HEK293T (cell line): ENCODE measurements around the gene SYTL2.

Experiments used
- CTCF ChIA-PET: fragments of 350-600 bp; formaldehyde crosslinking; extraction: SDS; loops from one replicate; lab custom pipeline; 2021; ENCODE audit warnings: antibody characterized with exemption, inconsistent platforms; lab: Yijun Ruan, JAX
- POLR2A ChIA-PET: fragments of 350-600 bp; formaldehyde crosslinking; extraction: SDS; loops from one replicate; lab custom pipeline; 2020; ENCODE audit warnings: antibody characterized with exemption, inconsistent platforms; lab: Yijun Ruan, JAX
- DNase-seq: peaks from one replicate; pipeline ENCODE4 v3.0.0; 2012; ENCODE audit warnings: mixed read lengths; ENCODE audit errors: extremely low spot score
- ARNT ChIP-seq: fragments of 450-650 bp; IDR thresholded peaks from 2 replicates; pipeline ENCODE4 v1.6.1; 2017; ENCODE audit warnings: mild to moderate bottlenecking
- BHLHE40 ChIP-seq: fragments of 450-650 bp; IDR thresholded peaks from 2 replicates; pipeline ENCODE4 v1.6.1; 2016; ENCODE audit warnings: mild to moderate bottlenecking, moderate library complexity, borderline replicate concordance
- CTBP1 ChIP-seq: fragments of 450-650 bp; IDR thresholded peaks from 2 replicates; pipeline ENCODE4 v1.6.1; 2016; ENCODE audit warnings: borderline replicate concordance
- ELF4 ChIP-seq: fragments of 450-650 bp; IDR thresholded peaks from 2 replicates; pipeline ENCODE4 v1.6.1; 2017; ENCODE audit warnings: antibody characterized with exemption
- FOXA1 ChIP-seq: fragments of 450-650 bp; IDR thresholded peaks from 2 replicates; pipeline ENCODE4 v1.6.1; 2016; ENCODE audit warnings: mild to moderate bottlenecking
- FOXK2 ChIP-seq: fragments of 450-650 bp; IDR thresholded peaks from 2 replicates; pipeline ENCODE4 v1.6.1; 2016; ENCODE audit warnings: mild to moderate bottlenecking
- FOXM1 ChIP-seq: fragments of 450-650 bp; IDR thresholded peaks from 2 replicates; pipeline ENCODE4 v1.6.1; 2017; ENCODE audit warnings: mild to moderate bottlenecking, borderline replicate concordance
- HDGF ChIP-seq: fragments of 450-650 bp; IDR thresholded peaks from 2 replicates; pipeline ENCODE4 v1.6.1; 2017; ENCODE audit warnings: antibody characterized with exemption, borderline replicate concordance
- L3MBTL2 ChIP-seq: fragments of 450-650 bp; conservative IDR thresholded peaks from 2 replicates; pipeline ENCODE4 v1.6.1; 2016; ENCODE audit warnings: mild to moderate bottlenecking
- LEF1 ChIP-seq: fragments of 450-650 bp; IDR thresholded peaks from 2 replicates; pipeline ENCODE4 v1.6.1; 2017; ENCODE audit warnings: mild to moderate bottlenecking, borderline replicate concordance
- NFRKB ChIP-seq: fragments of 450-650 bp; IDR thresholded peaks from 2 replicates; pipeline ENCODE4 v1.6.1; 2016; ENCODE audit warnings: mild to moderate bottlenecking, moderate library complexity
- PKNOX1 ChIP-seq: fragments of 450-650 bp; IDR thresholded peaks from 2 replicates; pipeline ENCODE4 v1.6.1; 2016
- SP1 ChIP-seq: fragments of 450-650 bp; IDR thresholded peaks from 2 replicates; pipeline ENCODE4 v1.6.1; 2017
- SUZ12 ChIP-seq: fragments of 450-650 bp; IDR thresholded peaks from 2 replicates; pipeline ENCODE4 v1.6.1; 2016; ENCODE audit warnings: mild to moderate bottlenecking
- TARDBP ChIP-seq: fragments of 450-650 bp; IDR thresholded peaks from 2 replicates; pipeline ENCODE4 v1.6.1; 2016
- ZNF384 ChIP-seq: fragments of 450-650 bp; IDR thresholded peaks from 2 replicates; pipeline ENCODE4 v1.6.1; 2016

The SYTL2 gene

GRCh38 chr11:85723088-85723487, 87.9 kb downstream of the SYTL2 start:
- CTCF ChIA-PET = no interaction called here
- POLR2A ChIA-PET = no interaction called here
- no peak for TF ChIP-seq TARDBP
- TF ChIP-seq FOXA1 = no peak
- TF ChIP-seq BHLHE40 = no peak
- no peak for TF ChIP-seq FOXM1
- TF ChIP-seq HDGF = no peak
- TF ChIP-seq SP1 = no peak
- no peak for TF ChIP-seq LEF1
- TF ChIP-seq NFRKB = no peak
- TF ChIP-seq FOXK2 = no peak
- DNase-seq = no peak

GRCh38 chr11:85721191-85721590, 89.8 kb downstream of the SYTL2 start:
- TF ChIP-seq SUZ12 = no peak
- no peak for TF ChIP-seq TARDBP
- no peak for TF ChIP-seq LEF1
- TF ChIP-seq ARNT = no peak
- no peak for TF ChIP-seq ZNF384
- no peak for TF ChIP-seq BHLHE40
- no peak for TF ChIP-seq FOXK2
- no peak for TF ChIP-seq FOXM1
- TF ChIP-seq ELF4 = no peak
- TF ChIP-seq L3MBTL2 = no peak
- TF ChIP-seq SP1 = no peak
- no peak for TF ChIP-seq HDGF
- TF ChIP-seq PKNOX1 = no peak
- no peak for TF ChIP-seq NFRKB
- TF ChIP-seq CTBP1 = no peak
- TF ChIP-seq FOXA1 = no peak
- ChIA-PET CTCF (no interaction called here), POLR2A (no interaction called here)
- DNase-seq = no peak

GRCh38 chr11:85718991-85719807, 91.7 kb downstream of the SYTL2 start:
- no peak for DNase-seq
- ChIA-PET CTCF (interaction anchor here (0.7 kb wide), 1 partner anchor 90 kb away, joined by 3 read pairs; no protein-coding TSS in a partner anchor), POLR2A (no interaction called here)
- TF ChIP-seq LEF1 (no peak), HDGF (no peak), ARNT (no peak), SP1 (no peak), BHLHE40 (no peak), FOXA1 (no peak), PKNOX1 (no peak), L3MBTL2 (no peak), SUZ12 (no peak), FOXM1 (no peak), TARDBP (no peak)

GRCh38 chr11:85718126-85718943, 92.6 kb downstream of the SYTL2 start:
- no peak for TF ChIP-seq SP1
- no peak for TF ChIP-seq L3MBTL2
- POLR2A ChIA-PET = no interaction called here
- no peak for DNase-seq
- CTCF ChIA-PET = no interaction called here

GRCh38 chr11:85717429-85717828, 93.5 kb downstream of the SYTL2 start:
- CTCF ChIA-PET = no interaction called here
- POLR2A ChIA-PET = no interaction called here
- TF ChIP-seq NFRKB = no peak
- no peak for TF ChIP-seq SUZ12
- no peak for TF ChIP-seq ARNT
- no peak for TF ChIP-seq FOXM1
- no peak for TF ChIP-seq PKNOX1
- DNase-seq = no peak

- CTCF ChIA-PET = no interaction called here
- POLR2A ChIA-PET = interaction anchor here (1.0 kb wide), 1 partner anchor 30 kb away, joined by 3 read pairs; no protein-coding TSS in a partner anchor
- TF ChIP-seq ELF4 = no peak
- TF ChIP-seq SP1 = no peak
- no peak for TF ChIP-seq NFRKB
- TF ChIP-seq SUZ12 = no peak
- no peak for TF ChIP-seq FOXA1
- no peak for TF ChIP-seq PKNOX1
- no peak for TF ChIP-seq FOXM1
- no peak for TF ChIP-seq HDGF
- TF ChIP-seq BHLHE40 = no peak
- TF ChIP-seq L3MBTL2 = no peak
- TF ChIP-seq ZNF384 = no peak
- TF ChIP-seq LEF1 = no peak
- TF ChIP-seq CTBP1 = no peak
- TF ChIP-seq TARDBP = no peak
- no peak for TF ChIP-seq FOXK2
- TF ChIP-seq ARNT = no peak
- no peak for DNase-seq
Observed at GRCh38 chr11:85712953-85713352, 98.0 kb downstream of the SYTL2 start.
